SH-SY5Y (cell line): ENCODE results near the gene ENOX1.

Experiments used
- GATA2 ChIP-seq: IDR thresholded peaks from 2 replicates; pipeline ENCODE4 v1.6.1; 2011; ENCODE audit warnings: mild to moderate bottlenecking, low read depth, low read length
- GATA3 ChIP-seq: IDR thresholded peaks from 2 replicates; pipeline ENCODE4 v1.6.1; 2011; ENCODE audit warnings: low read depth, mild to moderate bottlenecking, low read length, moderate library complexity

DNA sequence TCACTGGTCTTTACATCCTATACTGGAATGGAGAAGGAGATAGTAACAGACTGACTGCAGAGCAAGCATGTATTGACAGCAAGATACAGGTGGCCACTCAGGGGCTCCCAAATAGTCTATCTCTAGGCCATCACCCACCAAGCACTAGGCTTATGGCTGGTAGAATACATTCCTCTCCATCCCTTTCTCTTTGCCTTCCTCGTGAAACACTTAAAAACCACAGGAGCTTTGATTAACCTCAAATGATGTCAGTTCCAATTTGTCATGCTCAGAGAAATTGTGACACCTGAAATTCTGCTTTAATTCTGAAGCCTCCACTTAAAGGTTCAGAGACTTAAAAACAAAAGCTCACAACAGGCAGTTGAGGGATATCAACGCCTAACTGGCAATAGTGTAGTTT is 17.2 kb downstream of the ENOX1 start:
- TF ChIP-seq GATA2, result no peak
- no peak for TF ChIP-seq GATA3
